C4-2B (cell line): ENCODE results near the gene SDF2.

Experiments
- ZFX ChIP-seq: fragments of 450-650 bp; IDR thresholded peaks from 2 replicates; pipeline ENCODE4 v1.6.1; 2017
- TF ChIP-seq, protein P1 (sequence below): fragments of 450-650 bp; conservative IDR thresholded peaks from 2 replicates; pipeline ENCODE4 v1.5.1; 2017; ENCODE audit warnings: mild to moderate bottlenecking

DNA sequence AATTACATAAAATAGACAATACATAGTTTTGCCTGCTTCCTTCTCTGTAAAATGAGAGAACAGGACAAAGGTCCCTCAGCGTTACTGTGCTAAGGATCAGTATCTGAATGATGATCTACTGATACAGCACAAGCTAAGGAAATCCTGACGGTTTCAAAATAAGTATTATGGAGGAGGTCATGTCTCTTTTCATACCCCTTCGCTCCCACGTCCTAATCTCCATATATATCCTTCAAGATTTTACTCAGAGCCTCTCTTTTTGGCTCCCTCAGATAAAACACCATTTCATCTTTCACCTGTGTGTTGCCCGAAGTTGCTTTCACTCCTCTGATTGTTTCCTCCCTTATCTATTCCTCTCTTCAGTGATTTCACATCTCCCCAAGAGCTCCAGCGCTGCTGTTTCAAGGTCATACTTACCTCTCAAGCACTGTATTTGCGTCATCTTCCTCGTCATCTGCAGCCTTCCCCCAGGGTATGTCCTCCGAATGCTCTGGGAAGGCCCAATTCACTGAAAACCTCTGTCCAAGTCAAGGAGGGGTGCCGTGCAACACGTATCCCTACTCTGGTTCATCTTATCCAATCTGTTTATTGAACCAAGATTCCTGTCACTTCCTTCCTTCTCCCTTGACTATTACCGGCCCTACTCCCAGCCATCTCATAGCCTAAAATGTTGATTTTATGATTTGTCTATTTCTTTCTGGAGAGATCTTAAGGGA is 15.5 kb downstream of the SDF2 start:
- TF ChIP-seq, protein P1, sequence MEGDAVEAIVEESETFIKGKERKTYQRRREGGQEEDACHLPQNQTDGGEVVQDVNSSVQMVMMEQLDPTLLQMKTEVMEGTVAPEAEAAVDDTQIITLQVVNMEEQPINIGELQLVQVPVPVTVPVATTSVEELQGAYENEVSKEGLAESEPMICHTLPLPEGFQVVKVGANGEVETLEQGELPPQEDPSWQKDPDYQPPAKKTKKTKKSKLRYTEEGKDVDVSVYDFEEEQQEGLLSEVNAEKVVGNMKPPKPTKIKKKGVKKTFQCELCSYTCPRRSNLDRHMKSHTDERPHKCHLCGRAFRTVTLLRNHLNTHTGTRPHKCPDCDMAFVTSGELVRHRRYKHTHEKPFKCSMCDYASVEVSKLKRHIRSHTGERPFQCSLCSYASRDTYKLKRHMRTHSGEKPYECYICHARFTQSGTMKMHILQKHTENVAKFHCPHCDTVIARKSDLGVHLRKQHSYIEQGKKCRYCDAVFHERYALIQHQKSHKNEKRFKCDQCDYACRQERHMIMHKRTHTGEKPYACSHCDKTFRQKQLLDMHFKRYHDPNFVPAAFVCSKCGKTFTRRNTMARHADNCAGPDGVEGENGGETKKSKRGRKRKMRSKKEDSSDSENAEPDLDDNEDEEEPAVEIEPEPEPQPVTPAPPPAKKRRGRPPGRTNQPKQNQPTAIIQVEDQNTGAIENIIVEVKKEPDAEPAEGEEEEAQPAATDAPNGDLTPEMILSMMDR = no peak
- no peak for TF ChIP-seq ZFX
